ENCODE results near the gene RBX1. TPM values are rescaled to one million over a fixed set of nuclear protein-coding genes. Genes with fewer than 3 reads are reported as not detected.
A peak's percentile ranks its signal among the peaks of the same experiment; 100 is the strongest.

RBX1 gene
- polyA plus RNA-seq, 1 experiment: 104 TPM

DNA sequence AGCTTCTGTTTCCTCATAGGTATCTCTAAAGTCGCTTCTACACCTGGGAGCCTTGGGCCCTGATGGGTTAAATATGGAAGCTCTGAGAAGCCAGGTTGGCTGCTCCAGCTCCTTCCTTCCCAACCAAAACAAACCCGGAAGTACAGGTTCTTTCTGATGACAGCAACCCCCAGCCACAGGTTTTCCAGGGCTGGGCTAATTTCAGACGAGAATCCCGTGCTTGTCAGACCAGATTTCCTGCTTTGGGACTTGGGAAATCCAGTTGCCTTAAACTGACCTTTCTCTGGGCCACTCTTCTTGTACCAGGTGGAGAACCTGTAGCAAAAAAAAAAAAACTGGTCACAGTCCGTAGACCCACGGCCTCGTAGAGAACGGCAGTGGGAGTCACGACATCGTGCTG lies 51.9 kb downstream of the RBX1 start:
- POLR2A ChIA-PET: interaction anchor here (0.6 to 0.7 kb wide), 2 partner anchors 88 to 91 kb away, joined by 3 read pairs; no protein-coding TSS in a partner anchor
- no peak overlapping the region for H3K4me3 ChIP-seq (ENCODE audit: low read depth, low read length)
- no peaks in the 10 kb centered on the region for H3K27me3 ChIP-seq (ENCODE audit: control insufficient read depth, insufficient read depth, low read length)
- no peak overlapping the region for H3K27ac ChIP-seq (ENCODE audit: low read depth, low read length)
- DNase-seq (ENCODE audit: low read depth, low spot score): no peak
- no peaks in the 10 kb centered on the region for H3K9me3 ChIP-seq (ENCODE audit: control insufficient read depth, insufficient read depth, low read length)
- no peak for TF ChIP-seq CTCF (IDR thresholded peaks at IDR 0.05; ENCODE audit: low read depth, low read length)
- CTCF ChIA-PET: no interaction called here

GRCh38 chr22:41003976-41004375 lies 52.8 kb downstream of the RBX1 start:
- ChIA-PET CTCF (no interaction called here), POLR2A (interaction anchor here (0.6 kb wide), 1 partner anchor 233 kb away, joined by 4 read pairs; no protein-coding TSS in a partner anchor)
- Histone ChIP-seq H3K9me3 (ENCODE audit: control insufficient read depth, insufficient read depth, low read length) (no peaks in the 10 kb centered on the region), H3K27me3 (ENCODE audit: control insufficient read depth, insufficient read depth, low read length) (no peaks in the 10 kb centered on the region), H3K4me3 (ENCODE audit: low read depth, low read length) (no peak overlapping the region), H3K27ac (ENCODE audit: low read depth, low read length) (no peak overlapping the region)
- no peak for TF ChIP-seq CTCF (IDR thresholded peaks at IDR 0.05; ENCODE audit: low read depth, low read length)
- no peak for DNase-seq (ENCODE audit: low read depth, low spot score)

GRCh38 chr22:41009222-41009948 lies 58.2 kb downstream of the RBX1 start:
- ChIA-PET CTCF (interaction anchor here (1.1 kb wide), 1 partner anchor 87 kb away, joined by 3 read pairs; no protein-coding TSS in a partner anchor), POLR2A (interaction anchor here (0.6 to 1.0 kb wide), 3 partner anchors 13 to 21 kb away, joined by 3 to 6 read pairs (median 4); no protein-coding TSS in a partner anchor)
- H3K27ac ChIP-seq (ENCODE audit: low read depth, low read length): peak overlapping the region; percentile 65
- no peaks in the 10 kb centered on the region for H3K9me3 ChIP-seq (ENCODE audit: control insufficient read depth, insufficient read depth, low read length)
- H3K4me3 ChIP-seq (ENCODE audit: low read depth, low read length): no peak overlapping the region
- DNase-seq (ENCODE audit: low read depth, low spot score): peak; percentile 85
- no peak for TF ChIP-seq CTCF (IDR thresholded peaks at IDR 0.05; ENCODE audit: low read depth, low read length)
- no peaks in the 10 kb centered on the region for H3K27me3 ChIP-seq (ENCODE audit: control insufficient read depth, insufficient read depth, low read length)

GRCh38 chr22:41015003-41015402 lies 63.8 kb downstream of the RBX1 start:
- ChIA-PET CTCF (no interaction called here), POLR2A (interaction anchor here (1.1 kb wide), 1 partner anchor 8 kb away, joined by 3 read pairs; no protein-coding TSS in a partner anchor)
- H3K4me3 ChIP-seq (ENCODE audit: low read depth, low read length): no peak overlapping the region
- no peak overlapping the region for H3K27ac ChIP-seq (ENCODE audit: low read depth, low read length)
- no peak for DNase-seq (ENCODE audit: low read depth, low spot score)
- TF ChIP-seq CTCF (IDR thresholded peaks at IDR 0.05; ENCODE audit: low read depth, low read length): no peak
- H3K27me3 ChIP-seq (ENCODE audit: control insufficient read depth, insufficient read depth, low read length): no peaks in the 10 kb centered on the region
- no peaks in the 10 kb centered on the region for H3K9me3 ChIP-seq (ENCODE audit: control insufficient read depth, insufficient read depth, low read length)

GRCh38 chr22:41021061-41021612 lies 70.0 kb downstream of the RBX1 start:
- POLR2A ChIA-PET: interaction anchor here (0.9 to 2.6 kb wide), 4 partner anchors 47 to 75 kb away, joined by 3 to 19 read pairs (median 6); partner anchors contain the start of gene RBX1
- Histone ChIP-seq H3K9me3 (ENCODE audit: control insufficient read depth, insufficient read depth, low read length) (no peaks in the 10 kb centered on the region), H3K27ac (ENCODE audit: low read depth, low read length) (peak overlapping the region; percentile 52), H3K4me3 (ENCODE audit: low read depth, low read length) (peak overlapping the region; percentile 65), H3K27me3 (ENCODE audit: control insufficient read depth, insufficient read depth, low read length) (no peaks in the 10 kb centered on the region)
- CTCF ChIA-PET: interaction anchor here (0.6 to 1.1 kb wide), 2 partner anchors 98 to 1490 kb away, joined by 4 to 6 read pairs; no protein-coding TSS in a partner anchor
- no peak for TF ChIP-seq CTCF (IDR thresholded peaks at IDR 0.05; ENCODE audit: low read depth, low read length)
- no peak for DNase-seq (ENCODE audit: low read depth, low spot score)

All from AG04450 (cell line).